Stimulated activated CD4-positive, alpha-beta T cell treated with anti-CD3 and anti-CD28 coated beads, TNF-alpha, amount 100 ng/mL, for 48 hours (primary cell): ENCODE results near the gene CAPSL.
"Not testable (repeated sequence)": the region's sequence is repeated elsewhere in the genome, so short reads cannot be mapped to it uniquely, and the experiment has no call there.

Experiments used
- DNase-seq, 3 donors: peaks; one replicate each; pipeline ENCODE4 v3.0.0-alpha.2; 2020; ENCODE audit warnings: low read depth in 3 of 3

The CAPSL gene

DNA sequence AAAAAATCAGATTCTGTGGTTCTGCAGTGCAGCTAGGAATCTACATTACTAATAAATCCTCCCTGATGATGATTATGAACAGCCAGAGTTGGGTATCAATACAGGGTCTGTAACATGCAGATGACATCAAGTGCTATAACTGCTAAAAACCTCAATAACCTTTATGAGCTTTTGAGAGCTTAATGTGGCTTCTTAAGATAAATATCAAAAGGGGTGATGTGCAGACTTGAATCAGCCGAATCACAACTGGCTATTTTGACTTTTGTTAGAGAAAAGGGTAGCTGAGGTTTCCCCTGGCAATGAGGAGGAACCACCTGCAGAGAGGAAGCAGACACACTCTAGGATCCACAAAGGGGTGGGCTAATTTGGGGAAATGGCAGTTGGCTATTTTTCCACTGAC is 30.2 kb downstream of the CAPSL start:
- DNase-seq, result no peak

DNA sequence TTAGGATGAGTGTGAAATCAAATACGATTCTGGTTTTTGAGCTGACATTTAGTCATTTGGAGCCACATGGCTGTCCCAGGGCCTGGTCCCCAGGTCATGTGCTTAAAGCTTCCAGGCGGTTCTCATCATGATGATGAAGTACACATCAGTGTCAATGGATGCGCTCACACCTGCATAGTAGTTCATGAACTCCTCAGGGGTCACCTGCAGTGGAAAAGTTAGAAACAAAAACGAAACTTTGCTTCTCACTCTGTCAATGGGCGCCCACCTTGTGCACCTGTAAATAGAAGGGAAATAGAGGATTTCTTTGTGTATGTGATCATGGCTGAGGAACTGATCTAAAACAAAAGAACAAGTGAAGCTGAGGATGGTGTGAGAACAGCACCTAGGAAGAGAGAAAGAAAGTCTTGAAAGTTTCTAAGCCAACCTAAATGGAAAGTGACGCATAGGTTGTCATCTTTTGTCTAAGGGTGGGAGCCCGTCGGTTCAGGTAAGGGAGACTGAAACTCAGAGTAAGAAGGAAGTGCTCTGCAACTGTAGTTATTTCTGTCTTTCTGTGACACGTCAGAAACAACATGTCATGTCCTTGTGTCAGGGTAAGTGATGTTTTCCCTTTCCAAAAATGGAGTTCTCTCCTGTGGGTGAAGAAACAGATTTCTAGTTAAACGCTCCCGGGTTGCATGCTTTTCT is 33.8 kb downstream of the CAPSL start:
- no peak for DNase-seq

DNA sequence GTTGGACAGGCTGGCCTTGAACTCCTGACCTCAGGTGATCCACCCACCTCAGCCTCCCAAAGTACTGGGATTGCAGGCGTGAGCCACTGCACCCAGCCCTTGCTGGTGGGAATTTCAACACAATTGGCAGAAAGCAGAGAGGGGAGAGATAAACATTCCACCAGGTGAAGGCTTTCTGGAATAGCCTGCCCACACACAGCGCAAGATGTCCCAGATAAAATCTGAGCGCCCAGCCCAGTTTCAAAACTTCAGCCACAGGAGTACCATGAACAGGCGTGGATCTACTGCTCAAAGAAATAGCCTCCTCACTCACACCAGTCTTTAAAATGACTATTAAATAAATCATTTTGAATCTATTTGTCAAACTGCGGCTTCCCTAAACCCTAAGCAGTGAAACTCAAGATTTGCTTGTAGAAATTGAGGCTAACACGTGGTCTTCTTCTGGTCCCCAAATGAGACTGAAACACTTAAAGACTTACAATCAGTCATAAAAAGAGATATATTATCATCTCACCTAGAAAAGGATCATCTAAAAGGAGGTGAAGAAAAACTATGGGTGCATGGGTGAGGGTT is 34.7 kb downstream of the CAPSL start:
- no peak for DNase-seq

DNA sequence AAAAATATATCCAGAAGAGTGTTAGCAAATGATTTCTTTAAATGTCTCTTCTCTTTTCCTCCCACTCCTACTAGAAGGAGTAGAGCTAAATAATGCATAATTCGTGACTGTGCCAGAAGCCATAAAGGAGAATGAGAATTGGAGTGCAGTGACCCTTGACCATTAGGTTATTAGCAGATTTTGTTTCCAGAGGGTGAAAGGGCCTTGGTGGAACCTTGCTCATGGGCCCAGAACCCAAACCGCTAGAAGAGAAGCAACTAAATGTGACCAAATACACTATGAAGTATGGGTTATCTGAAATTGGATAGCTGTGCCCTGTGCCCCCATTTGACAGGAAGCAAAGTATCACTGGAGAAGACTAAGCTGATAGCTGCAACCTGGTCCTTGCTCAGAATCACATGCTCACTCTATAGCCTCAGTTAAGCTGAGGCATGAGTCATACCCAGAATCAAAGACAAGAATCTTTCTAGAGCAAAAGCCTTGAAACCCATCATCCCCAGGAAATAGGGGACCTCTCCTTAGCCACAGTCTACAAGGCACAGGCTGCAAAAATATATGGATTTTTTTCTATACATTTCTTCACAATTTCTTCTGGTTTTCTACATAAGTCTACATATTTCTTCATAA is 36.3 kb downstream of the CAPSL start:
- no peak for DNase-seq

DNA sequence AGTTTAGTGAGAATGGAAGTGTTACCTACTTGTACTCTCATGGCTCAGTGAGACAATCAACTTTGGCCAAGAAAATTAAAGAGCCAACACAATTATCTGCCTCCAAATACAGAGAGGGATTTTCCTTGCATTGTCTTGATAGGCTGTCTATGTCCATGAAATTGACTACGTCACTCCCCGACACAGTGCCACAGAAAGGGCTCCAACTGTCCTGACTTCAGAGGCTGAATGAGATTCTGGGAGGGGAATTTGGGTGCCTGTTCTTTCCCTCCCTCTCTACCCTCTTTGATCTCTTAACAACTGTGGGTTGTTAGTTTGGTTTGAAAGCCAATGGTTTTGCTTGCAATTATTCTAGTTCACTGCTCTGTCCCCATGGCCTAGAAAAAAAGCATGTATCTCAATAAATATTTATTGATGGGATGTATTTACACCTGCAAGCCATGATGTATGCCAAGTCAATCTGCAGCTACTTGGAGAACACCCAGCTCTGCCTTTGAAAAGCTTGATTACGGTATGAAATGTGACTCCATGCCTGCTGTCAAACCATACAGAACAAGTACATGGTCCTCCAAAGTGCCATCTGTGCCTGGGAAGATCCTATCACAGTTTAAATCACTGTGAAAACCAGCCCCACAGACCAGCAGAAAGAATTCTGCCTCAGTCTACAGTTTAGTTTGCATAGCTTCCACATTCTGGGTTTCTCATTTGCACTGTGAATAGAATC is 37.3 kb downstream of the CAPSL start:
- no peak for DNase-seq

DNA sequence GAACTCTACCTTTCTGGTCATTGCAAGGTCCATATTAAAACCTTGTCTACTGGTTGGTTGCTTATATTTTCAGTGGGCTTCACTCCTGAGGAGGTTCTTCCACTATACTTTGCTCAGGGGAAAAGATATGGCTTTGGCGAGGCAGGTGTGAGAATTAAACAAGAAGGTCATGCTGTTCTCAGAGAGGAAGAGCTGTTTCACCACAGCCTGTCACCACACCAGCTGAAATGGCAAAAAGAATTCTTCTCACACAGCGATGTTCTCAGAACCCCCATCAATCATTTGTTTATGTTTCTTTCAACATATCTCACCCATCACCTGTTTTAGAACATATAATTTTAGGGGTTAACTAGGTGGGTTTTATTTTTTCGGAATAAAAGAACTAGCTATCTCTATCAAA is 38.6 kb downstream of the CAPSL start:
- DNase-seq, result no peak

DNA sequence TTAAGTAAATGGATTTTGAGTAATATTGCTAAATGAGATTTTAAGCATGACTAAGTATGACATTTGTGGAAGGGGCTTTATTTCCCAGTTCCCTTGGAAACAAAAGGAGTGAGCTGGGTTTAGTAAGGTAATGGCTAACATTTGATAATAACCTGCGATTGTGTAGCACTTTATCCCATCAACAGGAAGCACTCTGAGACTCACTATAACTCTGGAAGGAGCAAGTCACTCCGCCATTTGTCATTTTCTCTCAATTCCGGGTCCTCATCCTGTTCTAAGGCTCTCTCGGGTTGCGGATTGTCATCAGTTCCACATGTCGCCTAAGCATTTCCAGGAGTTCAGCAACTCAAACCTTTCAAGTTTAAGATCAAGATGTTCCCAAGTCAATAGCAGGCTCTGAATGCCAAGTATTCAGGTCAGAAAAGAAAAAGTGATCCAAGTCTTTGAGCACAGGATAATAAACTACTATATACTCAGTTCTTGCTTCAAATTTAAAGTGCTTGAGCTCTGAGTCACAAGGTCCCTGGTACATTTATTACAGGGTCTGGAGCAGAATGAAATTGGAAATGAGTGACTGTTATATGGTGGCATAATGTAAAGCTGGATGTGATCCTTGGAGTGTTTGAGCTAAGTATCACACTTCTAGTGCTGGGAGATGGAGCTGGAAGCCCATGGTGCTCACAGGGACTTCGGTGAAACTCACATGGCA is 39.3 kb downstream of the CAPSL start:
- DNase-seq, result no peak

DNA sequence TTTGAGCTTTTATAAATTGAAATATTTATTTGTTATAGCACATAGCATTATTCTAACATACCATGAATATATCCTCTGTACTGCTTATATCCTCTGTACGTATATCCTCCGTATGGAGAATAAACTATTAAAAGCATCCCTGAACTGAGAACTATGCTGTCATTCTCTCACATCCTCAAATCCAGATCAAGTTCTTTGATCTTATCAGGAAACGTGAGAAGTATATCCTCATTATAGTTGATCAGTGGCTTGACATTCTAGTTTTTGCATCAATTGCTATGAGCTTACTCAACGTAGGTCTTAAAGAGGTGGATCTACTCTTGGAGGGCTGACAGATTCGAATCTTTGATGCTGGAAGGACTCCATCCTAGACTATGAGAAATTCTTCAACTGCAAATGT is 44.3 kb downstream of the CAPSL start:
- DNase-seq, result no peak

DNA sequence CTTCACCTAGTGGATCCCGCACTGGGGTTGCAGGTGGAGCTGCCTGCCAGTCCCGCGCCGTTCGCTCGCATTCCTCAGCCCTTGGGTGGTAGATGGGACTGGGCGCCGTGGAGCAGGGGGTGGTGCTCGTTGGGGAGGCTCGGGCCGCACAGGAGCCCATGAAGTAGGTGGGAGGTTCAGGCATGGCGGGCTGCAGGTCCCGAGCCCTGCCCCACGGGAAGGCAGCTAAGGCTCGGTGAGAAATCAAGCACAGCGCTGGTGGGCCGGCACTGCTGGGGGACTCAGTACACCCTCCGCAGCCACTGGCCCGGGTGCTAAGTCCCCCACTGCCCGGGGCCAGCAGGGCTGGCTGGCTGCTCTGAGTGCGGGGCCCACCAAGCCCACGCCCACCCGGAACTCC is 45.6 kb downstream of the CAPSL start:
- DNase-seq, result not testable (repeated sequence)

DNA sequence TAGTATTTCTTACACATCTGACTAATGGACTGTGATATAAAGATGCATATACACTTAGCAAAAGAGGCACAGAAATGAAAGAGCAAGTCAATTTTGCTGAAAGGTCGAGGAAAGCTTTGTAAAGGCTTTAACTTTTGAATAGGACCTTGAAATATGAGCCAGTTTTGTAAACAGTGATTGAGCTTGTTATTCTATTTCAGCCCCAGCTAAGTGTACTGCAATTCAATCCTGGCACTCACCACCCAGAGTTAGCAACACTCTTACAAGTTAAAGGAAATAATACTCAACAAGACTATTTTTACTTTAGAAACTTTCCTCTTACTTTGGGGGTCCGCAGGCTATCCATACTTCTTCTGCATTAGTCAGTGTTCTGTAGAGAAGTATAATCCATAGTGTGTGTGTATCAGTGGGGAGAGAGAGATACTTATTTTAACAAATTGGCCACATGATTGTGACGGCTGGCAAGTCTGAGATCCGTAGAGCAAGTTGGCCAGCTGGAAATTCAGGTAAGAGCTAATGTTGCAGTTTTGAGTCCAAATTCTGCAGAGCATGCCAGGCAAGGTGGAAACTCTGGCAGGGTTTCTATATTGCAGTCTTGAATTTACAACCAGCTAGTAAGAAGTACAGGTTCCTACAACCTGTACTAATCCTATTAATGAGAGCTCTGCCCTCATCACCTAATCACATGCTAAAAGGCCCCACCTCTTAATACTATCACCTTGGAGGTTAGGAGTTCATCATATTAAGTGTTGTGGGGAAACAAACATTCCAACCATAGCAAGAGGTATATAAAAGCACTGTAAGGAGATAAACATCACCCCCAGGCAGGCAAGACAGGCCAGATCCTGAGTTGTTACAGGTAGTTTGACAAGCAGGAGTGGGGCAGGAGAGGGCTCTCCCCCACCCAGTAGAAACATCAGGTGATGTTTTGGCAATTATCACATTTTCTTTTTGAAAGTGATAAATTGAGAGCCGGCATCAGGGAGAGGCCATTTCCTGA is 48.1 kb downstream of the CAPSL start:
- DNase-seq, result no peak

DNA sequence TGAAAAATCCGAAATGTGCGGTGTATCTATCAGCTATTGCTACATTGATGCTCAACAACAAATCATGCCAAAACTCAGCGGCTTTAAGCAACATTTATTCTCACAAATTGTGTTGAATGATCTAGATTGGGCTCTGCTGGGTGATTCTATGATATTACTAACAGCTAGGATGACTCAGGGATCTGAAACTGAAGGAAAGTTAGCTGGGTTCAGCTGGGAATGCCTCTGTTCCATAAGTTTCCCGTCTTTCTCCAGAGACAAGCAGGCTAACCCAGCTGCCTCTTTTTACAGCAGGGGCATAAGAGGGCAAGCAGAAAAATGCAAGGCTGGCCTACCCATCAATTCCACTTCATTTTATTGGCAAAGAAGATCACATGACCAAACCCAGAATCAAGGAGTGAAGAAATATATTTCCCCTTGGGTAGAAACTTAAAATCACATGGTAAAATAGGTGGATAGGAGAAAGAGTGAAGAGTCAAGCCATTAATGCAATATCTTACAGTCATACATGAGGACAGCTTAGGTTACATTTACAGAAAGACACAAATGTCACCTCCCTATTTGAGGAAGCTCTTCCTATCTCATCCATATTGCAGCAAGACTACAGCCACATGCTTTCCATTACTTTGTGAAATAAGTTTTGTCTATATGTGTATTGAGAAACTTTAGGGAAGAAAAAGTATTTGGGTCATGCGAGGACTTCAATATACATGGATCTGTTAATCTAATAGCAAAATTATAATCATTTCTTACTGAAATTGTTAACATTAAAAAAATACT is 50.9 kb downstream of the CAPSL start:
- no peak for DNase-seq

DNA sequence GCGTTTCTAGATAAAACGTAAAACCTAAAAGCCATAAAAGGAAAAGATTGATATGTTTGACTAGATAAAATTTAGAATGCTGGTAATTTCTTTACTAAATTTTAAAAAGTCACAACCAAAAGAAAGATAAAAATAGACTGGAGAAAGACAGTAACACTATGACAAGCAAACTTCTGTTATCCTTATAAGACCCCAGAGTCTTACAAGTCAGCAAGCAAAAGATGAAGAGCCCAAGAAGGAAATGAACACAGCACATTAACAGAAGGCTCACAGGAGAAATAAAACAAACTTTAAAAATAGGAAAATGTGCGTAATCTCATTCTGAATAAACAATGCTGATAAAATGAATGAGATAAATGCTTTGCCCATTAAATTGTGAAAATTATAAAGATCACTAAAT is 52.0 kb downstream of the CAPSL start:
- no peak for DNase-seq

DNA sequence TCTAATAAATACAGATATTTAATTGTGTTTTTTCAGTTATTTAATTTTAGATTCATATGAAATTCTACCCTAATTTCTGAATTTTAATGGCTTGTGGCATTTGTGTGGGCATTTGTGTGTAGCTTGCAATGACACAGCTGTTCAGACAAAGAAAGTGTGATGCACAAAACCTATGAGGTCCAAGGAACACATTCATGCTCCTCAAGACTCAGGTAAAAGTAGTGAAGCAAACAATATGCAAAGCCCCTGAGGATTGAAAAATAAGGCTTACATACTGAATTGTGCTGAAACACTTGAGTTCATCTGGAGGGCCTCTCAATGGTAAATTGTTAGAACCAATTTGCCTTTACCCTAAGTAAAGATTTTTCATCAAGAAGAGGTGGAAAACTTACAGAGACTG is 53.6 kb downstream of the CAPSL start:
- DNase-seq, result no peak

DNA sequence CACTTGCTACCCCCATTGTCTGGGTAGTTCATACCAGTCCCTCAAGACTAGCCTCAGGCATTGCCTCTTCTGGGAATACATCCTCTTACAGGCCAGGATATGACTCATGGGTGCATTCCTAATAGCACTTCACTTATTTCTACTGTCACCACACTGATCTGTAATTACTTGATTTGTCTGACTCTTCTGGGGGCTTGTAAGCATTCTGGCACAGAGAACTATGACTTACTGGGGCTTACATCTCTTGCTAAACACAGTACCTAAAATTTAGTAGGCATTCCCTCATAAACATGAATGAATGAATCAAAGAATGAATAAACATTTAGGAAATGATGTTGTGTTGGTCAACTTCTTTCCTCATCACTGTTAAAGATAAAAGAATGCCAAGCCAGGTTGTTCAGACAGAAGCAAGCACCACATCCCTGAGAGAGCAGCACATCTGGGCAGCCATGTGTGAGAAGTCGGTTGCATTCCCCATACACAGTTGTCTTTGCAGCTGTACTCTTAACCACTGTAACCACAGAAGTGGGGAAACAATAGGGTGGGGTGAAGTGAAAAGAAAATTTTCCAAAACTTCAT is 54.1 kb downstream of the CAPSL start:
- DNase-seq, result no peak

DNA sequence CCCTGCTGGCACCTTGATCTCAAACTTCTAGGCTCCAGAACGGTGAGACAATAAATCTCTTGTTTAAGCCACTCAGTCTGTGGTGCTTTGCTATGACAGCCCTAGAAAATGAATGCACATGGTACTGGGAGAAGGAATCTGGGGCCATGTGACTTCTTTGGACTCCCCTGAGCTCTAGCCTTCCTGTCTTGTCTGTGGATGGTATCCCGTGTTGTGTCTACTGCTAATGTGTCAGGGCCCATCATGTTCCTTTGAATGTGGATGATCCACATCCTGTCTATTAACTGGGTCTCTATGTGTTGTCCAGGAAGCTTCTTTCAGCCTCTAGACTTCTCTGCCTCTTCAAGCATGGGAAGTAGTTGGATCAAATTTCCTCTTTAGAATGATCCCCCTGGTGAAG is 56.7 kb downstream of the CAPSL start:
- no peak for DNase-seq

DNA sequence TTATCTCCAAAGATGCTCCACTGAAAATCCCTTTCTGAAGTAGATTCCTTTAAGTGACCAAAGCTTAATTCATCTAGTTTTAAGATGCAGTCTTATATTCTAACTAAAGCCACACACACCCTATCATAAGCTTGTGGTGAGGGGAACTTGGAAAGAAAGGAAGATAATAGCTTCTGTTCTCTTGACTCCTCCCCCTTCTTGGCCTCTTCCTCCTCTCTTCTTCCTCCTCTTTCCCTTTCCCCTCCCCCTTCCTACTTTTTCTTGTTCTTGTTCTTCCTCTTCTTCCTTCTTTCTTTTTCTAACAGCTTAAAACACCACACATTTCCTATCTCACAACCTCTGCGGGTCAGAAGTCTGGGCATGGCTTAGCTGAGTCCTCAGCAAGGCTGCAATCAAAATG is 58.3 kb downstream of the CAPSL start:
- DNase-seq, result no peak

DNA sequence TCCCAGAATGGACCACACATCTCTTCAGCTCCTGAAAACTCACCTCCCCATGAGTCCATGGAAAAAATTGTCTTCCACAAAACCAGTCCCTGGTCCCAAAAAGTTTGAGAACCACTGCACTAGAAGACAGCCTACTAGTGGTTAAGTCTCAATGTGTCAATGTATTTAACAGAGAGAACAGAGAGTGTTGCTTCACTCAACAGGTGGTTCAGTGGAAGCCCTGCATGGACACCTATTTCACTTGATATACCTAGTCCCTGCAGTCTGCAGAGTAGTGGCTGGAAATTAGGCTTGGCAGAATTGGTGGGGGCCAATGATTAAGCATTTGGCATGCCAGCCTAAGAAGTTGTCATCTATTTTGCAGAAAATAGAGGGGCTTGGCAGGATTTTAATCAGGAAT is 58.8 kb downstream of the CAPSL start:
- no peak for DNase-seq

DNA sequence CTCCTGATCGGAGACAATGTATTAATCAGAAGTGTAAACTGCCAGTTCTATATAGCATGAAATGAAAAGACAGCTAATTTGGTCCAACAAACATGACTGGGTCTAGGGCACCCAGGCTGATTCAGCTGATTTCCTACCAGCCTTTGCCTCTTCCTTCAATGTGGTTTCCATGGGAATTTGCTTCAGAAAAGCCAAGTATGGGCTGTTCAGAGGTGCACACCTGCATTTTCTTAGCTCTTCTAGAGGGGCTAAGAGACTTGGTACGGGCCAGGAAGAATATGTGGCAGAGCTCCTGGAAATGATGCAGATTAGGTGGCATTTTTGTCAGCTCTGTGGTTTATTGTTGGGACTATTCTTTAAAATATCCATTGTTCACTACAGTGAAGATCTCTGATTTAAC is 59.3 kb downstream of the CAPSL start:
- no peak for DNase-seq

DNA sequence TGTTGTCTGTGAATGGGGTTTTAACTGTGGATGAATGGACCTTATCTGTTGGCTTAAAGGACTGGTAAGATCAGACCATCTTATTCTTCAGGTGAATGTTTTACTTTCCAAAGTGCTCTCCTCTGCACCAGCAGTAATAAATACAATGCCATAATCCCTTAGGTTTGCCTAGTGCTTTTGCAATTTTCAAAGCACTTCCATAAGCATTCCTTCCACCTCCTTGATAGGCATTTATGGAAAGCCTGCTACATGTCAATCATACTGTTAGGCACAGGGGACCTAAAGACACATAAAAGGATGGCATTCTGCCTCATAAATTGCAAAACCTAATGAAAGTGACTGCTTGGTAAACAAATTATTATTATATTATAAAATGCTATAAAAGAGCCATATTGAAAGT is 60.3 kb downstream of the CAPSL start:
- no peak for DNase-seq

DNA sequence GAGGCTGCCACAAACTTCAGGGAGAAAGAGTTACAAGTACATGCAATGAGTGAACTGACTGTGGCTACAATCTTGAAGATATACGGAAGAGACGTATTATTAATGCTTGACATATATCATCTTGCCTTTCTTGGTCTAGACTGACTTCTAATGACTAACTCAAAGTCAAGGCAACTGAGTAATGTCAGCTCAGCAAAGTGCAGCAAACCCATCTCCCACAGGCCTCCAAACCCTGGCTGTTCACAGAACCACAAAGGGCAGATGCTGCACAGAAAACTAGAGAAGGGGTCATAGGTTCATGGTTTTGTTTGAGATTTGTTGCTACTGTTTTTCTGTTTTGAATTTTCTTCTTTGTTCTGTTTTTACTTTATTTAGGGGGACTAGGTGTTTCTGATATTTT is 60.8 kb downstream of the CAPSL start:
- DNase-seq, result no peak
